ENCODE data around the gene LAD1. TPM values are rescaled to one million over a fixed set of nuclear protein-coding genes. Genes with fewer than 3 reads are reported as not detected.

LAD1 gene
- total RNA-seq, 1 donor from 2014 or later = 27.8 TPM

GRCh38 chr1:201366696-201367095 lies 32.4 kb downstream of the LAD1 start:
- no peak for ATAC-seq
- no peak for DNase-seq (ENCODE audit: low spot score)

- DNase-seq (ENCODE audit: low spot score) (no peak), ATAC-seq (no peak)
These were observed 33.9 kb downstream of the LAD1 start for GRCh38 chr1:201365251-201365650.

GRCh38 chr1:201364808-201365105 lies 34.4 kb downstream of the LAD1 start:
- no peak for ATAC-seq
- no peak for DNase-seq (ENCODE audit: low spot score)

- ATAC-seq (no peak), DNase-seq (ENCODE audit: low spot score) (no peak)
These were observed 35.7 kb downstream of the LAD1 start for GRCh38 chr1:201363467-201363866.

- DNase-seq (ENCODE audit: low spot score) (no peak), ATAC-seq (no peak)
These were observed 36.2 kb downstream of the LAD1 start for GRCh38 chr1:201362906-201363305.

GRCh38 chr1:201361652-201362504 lies 37.2 kb downstream of the LAD1 start:
- ATAC-seq (peak; percentile 86), DNase-seq (ENCODE audit: low spot score) (no peak)

GRCh38 chr1:201360901-201361651 lies 38.0 kb downstream of the LAD1 start:
- DNase-seq (ENCODE audit: low spot score) (no peak), ATAC-seq (no peak)

GRCh38 chr1:201360486-201360885 lies 38.6 kb downstream of the LAD1 start:
- DNase-seq (ENCODE audit: low spot score) (no peak), ATAC-seq (no peak)

- ATAC-seq (no peak), DNase-seq (ENCODE audit: low spot score) (no peak)
These were observed 39.3 kb downstream of the LAD1 start for GRCh38 chr1:201359873-201360210.

GRCh38 chr1:201359031-201359872 lies 39.9 kb downstream of the LAD1 start:
- no peak for DNase-seq (ENCODE audit: low spot score)

GRCh38 chr1:201358596-201358995 lies 40.5 kb downstream of the LAD1 start:
- ATAC-seq = no peak
- DNase-seq (ENCODE audit: low spot score) = no peak

More at GRCh38 chr1:201359031-201359872, 39.9 kb downstream of the LAD1 start:
- no peak for ATAC-seq

- ATAC-seq (no peak), DNase-seq (ENCODE audit: low spot score) (no peak)
These were observed 41.3 kb downstream of the LAD1 start for GRCh38 chr1:201357636-201358348.

- ATAC-seq (no peak), DNase-seq (ENCODE audit: low spot score) (no peak)
These were observed 41.9 kb downstream of the LAD1 start for GRCh38 chr1:201357211-201357610.

- no peak for ATAC-seq
- no peak for DNase-seq (ENCODE audit: low spot score)
These were observed 42.4 kb downstream of the LAD1 start for GRCh38 chr1:201356701-201357100.

GRCh38 chr1:201356236-201356635 lies 42.9 kb downstream of the LAD1 start:
- no peak for ATAC-seq
- DNase-seq (ENCODE audit: low spot score) = no peak

- DNase-seq (ENCODE audit: low spot score) = no peak
- ATAC-seq = no peak
These were observed 43.7 kb downstream of the LAD1 start for GRCh38 chr1:201355471-201355870.

GRCh38 chr1:201354901-201355295 lies 44.2 kb downstream of the LAD1 start:
- ATAC-seq = no peak
- no peak for DNase-seq (ENCODE audit: low spot score)

GRCh38 chr1:201354151-201354900 lies 44.8 kb downstream of the LAD1 start:
- DNase-seq (ENCODE audit: low spot score) = no peak

GRCh38 chr1:201353186-201353940 lies 45.8 kb downstream of the LAD1 start:
- ATAC-seq = no peak
- DNase-seq (ENCODE audit: low spot score) = no peak

More at GRCh38 chr1:201354151-201354900, 44.8 kb downstream of the LAD1 start:
- no peak for ATAC-seq

Data from left lobe of liver (tissue), 2 donors.